ENCODE data around the gene KRTAP19-4. TPM values are rescaled to one million over a fixed set of nuclear protein-coding genes. Genes with fewer than 3 reads are reported as not detected.

The KRTAP19-4 gene
- total RNA-seq: not detected in 2 replicates

GRCh38 chr21:30497065-30497464 is at the start of gene KRTAP19-4:
Gene KRTAP19-4 (minus strand): TSS chr21:30497165. CDS start chr21:30497110, 55 bp downstream.

GRCh38 chr21:30541764-30542163 is 44.8 kb upstream of the KRTAP19-4 start, which contains the start of gene KRTAP19-6:
Gene KRTAP19-6 (minus strand): TSS chr21:30541864. CDS start chr21:30541833, 31 bp downstream.

GRCh38 chr21:30502041-30502440 is 5.1 kb upstream of the KRTAP19-4 start, which contains the start of gene KRTAP19-5:
Gene KRTAP19-5 (minus strand): TSS chr21:30502141. CDS start chr21:30502090, 51 bp downstream.

GRCh38 chr21:30491963-30492428 is 5.0 kb downstream of the KRTAP19-4 start, which contains the start of gene KRTAP19-3:
Gene KRTAP19-3 (minus strand): TSS chr21:30492013. CDS start chr21:30491957, 56 bp downstream.

GRCh38 chr21:30487336-30487735 is 9.6 kb downstream of the KRTAP19-4 start, which contains the start of gene KRTAP19-2:
Gene KRTAP19-2 (minus strand): TSS chr21:30487436. CDS start chr21:30487348, 88 bp downstream.

GRCh38 chr21:30480145-30480544 is 16.8 kb downstream of the KRTAP19-4 start, which contains the start of gene KRTAP19-1:
Gene KRTAP19-1 (minus strand): TSS chr21:30480367. CDS start chr21:30480317, 50 bp downstream.

Other genes starting within 250 kb of the KRTAP19-4 start
- not detected in 2 replicates for gene KRTAP24-1, start 214.2 kb downstream of the KRTAP19-4 start, total RNA-seq
- not detected in 2 replicates for gene KRTAP25-1, start 207.7 kb downstream of the KRTAP19-4 start, total RNA-seq
- gene KRTAP26-1, start 176.8 kb downstream of the KRTAP19-4 start, total RNA-seq: not detected in 2 replicates
- gene KRTAP27-1, start 159.5 kb downstream of the KRTAP19-4 start, total RNA-seq: not detected in 2 replicates
- gene KRTAP23-1, start 148.6 kb downstream of the KRTAP19-4 start, total RNA-seq: not detected in 2 replicates
- not detected in 2 replicates for gene KRTAP13-2, start 124.9 kb downstream of the KRTAP19-4 start, total RNA-seq
- gene KRTAP13-1, start 101.1 kb downstream of the KRTAP19-4 start, total RNA-seq: not detected in 2 replicates
- gene KRTAP13-3, start 71.2 kb downstream of the KRTAP19-4 start, total RNA-seq: not detected in 2 replicates
- gene KRTAP13-4, start 66.9 kb downstream of the KRTAP19-4 start, total RNA-seq: not detected in 2 replicates
- gene KRTAP15-1, start 56.9 kb downstream of the KRTAP19-4 start, total RNA-seq: not detected in 2 replicates
- not detected in 2 replicates for gene KRTAP19-1, start 16.8 kb downstream of the KRTAP19-4 start, total RNA-seq
- not detected in 2 replicates for gene KRTAP19-2, start 9.7 kb downstream of the KRTAP19-4 start, total RNA-seq
- not detected in 2 replicates for gene KRTAP19-3, start 5.2 kb downstream of the KRTAP19-4 start, total RNA-seq
- not detected in 2 replicates for gene KRTAP19-5, start 5.0 kb upstream of the KRTAP19-4 start, total RNA-seq
- gene KRTAP19-6, start 44.7 kb upstream of the KRTAP19-4 start, total RNA-seq: not detected in 2 replicates
- not detected in 2 replicates for gene KRTAP19-7, start 64.1 kb upstream of the KRTAP19-4 start, total RNA-seq
- not detected in 2 replicates for gene KRTAP22-2, start 93.2 kb upstream of the KRTAP19-4 start, total RNA-seq
- not detected in 2 replicates for gene KRTAP6-3, start 95.3 kb upstream of the KRTAP19-4 start, total RNA-seq
- gene KRTAP6-2, start 101.7 kb upstream of the KRTAP19-4 start, total RNA-seq: not detected in 2 replicates
- gene KRTAP22-1, start 103.9 kb upstream of the KRTAP19-4 start, total RNA-seq: not detected in 2 replicates
- gene KRTAP6-1, start 116.8 kb upstream of the KRTAP19-4 start, total RNA-seq: not detected in 2 replicates
- not detected in 2 replicates for gene KRTAP20-1, start 119.3 kb upstream of the KRTAP19-4 start, total RNA-seq
- not detected in 2 replicates for gene KRTAP20-4, start 123.5 kb upstream of the KRTAP19-4 start, total RNA-seq
- not detected in 2 replicates for gene KRTAP20-2, start 138.0 kb upstream of the KRTAP19-4 start, total RNA-seq
- gene KRTAP20-3, start 145.7 kb upstream of the KRTAP19-4 start, total RNA-seq: not detected in 2 replicates
- not detected in 2 replicates for gene KRTAP21-3, start 221.6 kb upstream of the KRTAP19-4 start, total RNA-seq